ENCODE data around the gene PRRG4. TPM values are rescaled to one million over a fixed set of nuclear protein-coding genes. Genes with fewer than 3 reads are reported as not detected.

Gene PRRG4
- total and polyA plus RNA-seq, 2 of the 13 experiments (the other 11 are each of a cell fraction or from before 2014, with no cell fraction given): 0.24 to 0.95 TPM

GRCh38 chr11:32892355-32893092, 62.8 kb downstream of the PRRG4 start, which contains the start of gene QSER1 (continued):
- TF ChIP-seq ZNF841 (CRISPR knock-in tag; IDR thresholded peaks at IDR 0.05; ENCODE audit: borderline replicate concordance) (no peak), ARID4A (CRISPR knock-in tag; IDR thresholded peaks at IDR 0.05; ENCODE audit: borderline replicate concordance) (peak; percentile 64), NFAT5 (CRISPR knock-in tag; IDR thresholded peaks at IDR 0.05) (no peak), NR3C1 (CRISPR knock-in tag; IDR thresholded peaks at IDR 0.05) (no peak), SNAPC4 (CRISPR knock-in tag; IDR thresholded peaks at IDR 0.05) (no peak), ZNF713 (CRISPR knock-in tag; IDR thresholded peaks at IDR 0.05) (no peak), SP140L (CRISPR knock-in tag; IDR thresholded peaks at IDR 0.05; ENCODE audit: borderline replicate concordance) (no peak), ZNF143 (CRISPR knock-in tag; IDR thresholded peaks at IDR 0.05) (peak; percentile 63), MAFF (IDR thresholded peaks at IDR 0.05; ENCODE audit: low read depth, low read length) (no peak), ZNF34 (CRISPR knock-in tag; IDR thresholded peaks at IDR 0.05; ENCODE audit: borderline replicate concordance) (no peak), MYNN (CRISPR knock-in tag; IDR thresholded peaks at IDR 0.05; ENCODE audit: low read depth) (no peak), ELK4 (CRISPR knock-in tag; IDR thresholded peaks at IDR 0.05; ENCODE audit: borderline replicate concordance) (no peak), KDM1A (CRISPR knock-in tag; IDR thresholded peaks at IDR 0.05) (no peak)
